GM23248 (cell line): ENCODE results near the gene MPP3. TPM values are rescaled to one million over a fixed set of nuclear protein-coding genes. Genes with fewer than 3 reads are reported as not detected.

Experiments used
- DNase-seq: peaks from one replicate; pipeline ENCODE4 v3.0.0-alpha.2; 2015
- H2AFZ ChIP-seq: fragments of 200-600 bp; sonication (generic); 2 replicates; pipeline ENCODE4 v1.6.1; 2016; ENCODE audit warnings: antibody characterized with exemption
- H3F3A ChIP-seq: fragments of 200-600 bp; sonication (generic); 2 replicates; pipeline ENCODE4 v1.6.1; 2016; ENCODE audit warnings: mild to moderate bottlenecking, antibody characterized with exemption, mixed run types; ENCODE audit not compliant: insufficient read depth
- H3K27ac ChIP-seq: fragments of 200-600 bp; sonication (generic); 2 replicates; pipeline ENCODE4 v1.5.1; 2016; ENCODE audit warnings: mild to moderate bottlenecking
- H3K27me3 ChIP-seq: fragments of 200-600 bp; sonication (generic); replicated peaks from 2 replicates; pipeline ENCODE4 v1.6.1; 2016; ENCODE audit warnings: mild to moderate bottlenecking; ENCODE audit not compliant: insufficient read depth
- H3K36me3 ChIP-seq: fragments of 200-600 bp; sonication (generic); 2 replicates; pipeline ENCODE4 v1.6.1; 2016; ENCODE audit warnings: low read depth, mild to moderate bottlenecking
- H3K4me1 ChIP-seq: fragments of 200-600 bp; sonication (generic); 2 replicates; pipeline ENCODE4 v1.6.1; 2016; ENCODE audit warnings: mild to moderate bottlenecking; ENCODE audit not compliant: insufficient read depth
- H3K4me2 ChIP-seq: fragments of 200-600 bp; sonication (generic); one replicate; pipeline ENCODE4 v1.6.1; 2016; ENCODE audit warnings: mild to moderate bottlenecking; ENCODE audit not compliant: unreplicated experiment
- H3K4me3 ChIP-seq: fragments of 200-600 bp; sonication (generic); 2 replicates; pipeline ENCODE4 v1.5.1; 2016; ENCODE audit warnings: mild to moderate bottlenecking
- H3K79me2 ChIP-seq: fragments of 200-600 bp; sonication (generic); 2 replicates; pipeline ENCODE4 v1.6.1; 2016; ENCODE audit warnings: mild to moderate bottlenecking; ENCODE audit not compliant: insufficient read depth
- H3K9ac ChIP-seq: fragments of 200-600 bp; sonication (generic); 2 replicates; pipeline ENCODE4 v1.6.1; 2016; ENCODE audit warnings: mild to moderate bottlenecking
- H3K9me2 ChIP-seq: fragments of 200-600 bp; sonication (generic); 2 replicates; pipeline ENCODE4 v1.6.1; 2016; ENCODE audit warnings: mixed run types, mild to moderate bottlenecking, moderate library complexity; ENCODE audit not compliant: insufficient read depth
- H3K9me3 ChIP-seq: fragments of 200-600 bp; sonication (generic); one replicate; pipeline ENCODE4 v1.6.1; 2017; ENCODE audit warnings: low read depth
- H4K20me1 ChIP-seq: fragments of 200-600 bp; sonication (generic); 2 replicates; pipeline ENCODE4 v1.6.0; 2016; ENCODE audit not compliant: insufficient read depth
- EZH2 ChIP-seq: fragments of 200-600 bp; sonication (generic); IDR thresholded peaks from 2 replicates; pipeline ENCODE4 v1.6.1; 2018; ENCODE audit warnings: antibody characterized with exemption, mild to moderate bottlenecking; ENCODE audit not compliant: insufficient read depth, poor library complexity, severe bottlenecking
- EZH2phosphoT487 ChIP-seq: fragments of 200-600 bp; sonication (generic); IDR thresholded peaks from 2 replicates; pipeline ENCODE4 v1.6.1; 2018; ENCODE audit warnings: antibody characterized with exemption, moderate library complexity, mild to moderate bottlenecking, low read depth; ENCODE audit not compliant: insufficient read depth
- WGBS, 2 experiments: methylation state at CpG; one replicate each; pipeline ENCODE4 v1.1.6; 2015 to 2017; ENCODE audit warnings: low lambda C conversion rate in 2 of 2, low coverage in 1 of 2; ENCODE audit errors: missing lambda C conversion rate in 2 of 2; 5-methylcytosine and 5-hydroxymethylcytosine counted together
- in situ Hi-C: fragments of 300-500 bp; cut with MboI; formaldehyde crosslinking; loops from 2 replicates; pipeline ENCODE4 v1.15.0; 2020
- polyA plus RNA-seq: library from polyadenylated mRNA; unstranded; fragments of >200 nt; fragmentation: Nextera tagmentation; extraction: Ambion mirVana; gene quantifications from 2 replicates; pipeline ENCODE4 v1.2.1, GENCODE V29; 2016
- total RNA-seq: library from RNA; depleted of rRNA; stranded (reverse); fragments of >200 nt; shearing (Covaris generic); gene quantifications from 2 replicates; pipeline ENCODE4 v1.2.3, GENCODE V29; 2014

The MPP3 gene
- total and polyA plus RNA-seq, 2 experiments from 2014 or later = 6.3 to 6.6 TPM

- Histone ChIP-seq H3K9me2 (no peaks in the 10 kb centered on the region), H3K4me3 (no peak overlapping the region), H3K9ac (no peak overlapping the region), H4K20me1 (no peaks in the 10 kb centered on the region), H3K4me1 (no peaks in the 10 kb centered on the region), H3F3A (no peaks in the 10 kb centered on the region), H3K9me3 (no peaks in the 10 kb centered on the region), H3K4me2 (no peak overlapping the region), H3K36me3 (no peaks in the 10 kb centered on the region), H3K27me3 (no peaks in the 10 kb centered on the region), H3K27ac (no peak overlapping the region), H3K79me2 (no peaks in the 10 kb centered on the region), H2AFZ (no peak overlapping the region)
- TF ChIP-seq EZH2phosphoT487 (no peak), EZH2 (no peak)
- WGBS, 2 experiments = 86% methylated on average over 20 of the region's 20 CpGs
- DNase-seq = no peak
- in situ Hi-C loops = no loop called here
Observed at GRCh38 chr17:43879723-43880419, 46.9 kb upstream of the MPP3 start.

- in situ Hi-C loops = no loop called here
- H2AFZ ChIP-seq = no peak overlapping the region
- H3K27ac ChIP-seq = no peak overlapping the region
- peak; percentile 96 for DNase-seq
- H4K20me1 ChIP-seq = no peaks in the 10 kb centered on the region
- H3K4me1 ChIP-seq = no peaks in the 10 kb centered on the region
- H3F3A ChIP-seq = no peaks in the 10 kb centered on the region
- WGBS, 2 experiments = 5 to 11% methylated on average over 11 to 12 of the region's 13 CpGs
- no peaks in the 10 kb centered on the region for H3K36me3 ChIP-seq
- no peaks in the 10 kb centered on the region for H3K9me2 ChIP-seq
- H3K9me3 ChIP-seq = no peaks in the 10 kb centered on the region
- H3K9ac ChIP-seq = no peak overlapping the region
- H3K4me2 ChIP-seq = no peak overlapping the region
- no peak for TF ChIP-seq EZH2
- no peak for TF ChIP-seq EZH2phosphoT487
- no peaks in the 10 kb centered on the region for H3K27me3 ChIP-seq
- no peaks in the 10 kb centered on the region for H3K79me2 ChIP-seq
- no peak overlapping the region for H3K4me3 ChIP-seq
Observed at GRCh38 chr17:43878260-43879175, 45.6 kb upstream of the MPP3 start.

- H3K79me2 ChIP-seq = no peaks in the 10 kb centered on the region
Observed at GRCh38 chr17:43877451-43878155, 44.7 kb upstream of the MPP3 start.

GRCh38 chr17:43877031-43877430 lies 44.1 kb upstream of the MPP3 start:
- Histone ChIP-seq H3K27ac (no peak overlapping the region), H2AFZ (no peak overlapping the region), H3K79me2 (no peaks in the 10 kb centered on the region), H4K20me1 (no peaks in the 10 kb centered on the region), H3F3A (no peaks in the 10 kb centered on the region), H3K4me1 (no peaks in the 10 kb centered on the region), H3K27me3 (no peaks in the 10 kb centered on the region; the same call in 1 of the 2 replicates), H3K9ac (no peak overlapping the region), H3K4me3 (no peak overlapping the region), H3K4me2 (no peak overlapping the region), H3K9me2 (no peaks in the 10 kb centered on the region), H3K36me3 (no peaks in the 10 kb centered on the region), H3K9me3 (no peaks in the 10 kb centered on the region)
- DNase-seq = no peak
- 89 to 92% methylated on average over 7 of the region's 7 CpGs for WGBS, 2 experiments
- TF ChIP-seq EZH2 (no peak), EZH2phosphoT487 (no peak)
- in situ Hi-C loops = no loop called here

More at GRCh38 chr17:43877451-43878155, 44.7 kb upstream of the MPP3 start:
- H3K4me3 ChIP-seq = no peak overlapping the region
- H3K4me1 ChIP-seq = no peaks in the 10 kb centered on the region
- no peaks in the 10 kb centered on the region for H3K9me3 ChIP-seq
- no peaks in the 10 kb centered on the region for H3K9me2 ChIP-seq
- no peaks in the 10 kb centered on the region for H4K20me1 ChIP-seq
- no peak for DNase-seq
- in situ Hi-C loops = no loop called here
- no peak overlapping the region for H3K4me2 ChIP-seq
- no peaks in the 10 kb centered on the region for H3F3A ChIP-seq
- WGBS, 2 experiments = 91 to 97% methylated on average over 10 of the region's 10 CpGs
- H3K9ac ChIP-seq = no peak overlapping the region
- no peaks in the 10 kb centered on the region for H3K36me3 ChIP-seq
- no peak for TF ChIP-seq EZH2
- no peak for TF ChIP-seq EZH2phosphoT487
- H2AFZ ChIP-seq = no peak overlapping the region
- H3K27me3 ChIP-seq = no peaks in the 10 kb centered on the region
- H3K27ac ChIP-seq = no peak overlapping the region
